Heart left ventricle (tissue), 16 donors: ENCODE measurements around the gene VSIG10L2. TPM values are rescaled to one million over a fixed set of nuclear protein-coding genes. Genes with fewer than 3 reads are reported as not detected.

Source experiments
- ATAC-seq, 4 donors: fragments of 200-7000 bp; cut with Tn5 transposase; one replicate each; pipeline ENCODE4 v1.9.1; 2020 to 2022; ENCODE audit warnings: moderate library complexity in 4 of 4, mild to moderate bottlenecking in 3 of 4, moderate number of reproducible peaks in 1 of 4
- DNase-seq, 5 donors: peaks; one replicate each; pipeline ENCODE4 v3.0.0-alpha.2; 2020
- H3K27ac ChIP-seq, 12 donors: fragments of 200-600 bp; sonication (generic) in 4 of 12; one replicate each; pipeline versions ENCODE4 v1.5.0 to v1.8.0; 2016 to 2022; ENCODE audit warnings: mild to moderate bottlenecking in 2 of 12
- H3K27me3 ChIP-seq, 9 donors: fragments of 200-600 bp; sonication (generic) in 2 of 9; one replicate each; pipeline versions ENCODE4 v1.5.1 to v1.8.0; 2016 to 2022; ENCODE audit warnings: mild to moderate bottlenecking in 3 of 9
- H3K36me3 ChIP-seq, 9 donors: fragments of 200-600 bp; sonication (generic) in 2 of 9; one replicate each; pipeline versions ENCODE4 v1.5.0 to v1.8.0; 2018 to 2022; ENCODE audit warnings: mild to moderate bottlenecking in 2 of 9
- H3K4me1 ChIP-seq, 12 donors: fragments of 200-600 bp; sonication (generic) in 4 of 12; one replicate each; pipeline versions ENCODE4 v1.5.0 to v1.8.0; 2016 to 2022; ENCODE audit warnings: mild to moderate bottlenecking in 3 of 12
- H3K4me3 ChIP-seq, 12 donors: fragments of 200-600 bp; sonication (generic) in 4 of 12; one replicate each; pipeline versions ENCODE4 v1.5.0 to v1.8.0; 2017 to 2022; ENCODE audit warnings: mild to moderate bottlenecking in 9 of 12, moderate library complexity in 4 of 12
- H3K9me3 ChIP-seq, 12 donors: fragments of 200-600 bp; sonication (generic) in 4 of 12; one replicate each; pipeline versions ENCODE4 v1.5.0 to v1.8.0; 2016 to 2022; ENCODE audit warnings: mild to moderate bottlenecking in 1 of 12
- CTCF ChIP-seq, 12 donors: fragments of 200-600 bp; sonication (generic) in 4 of 12; IDR thresholded peaks; one replicate each; pipeline versions ENCODE4 v1.5.0 to v1.8.0; 2018 to 2022; ENCODE audit warnings: antibody characterized with exemption in 12 of 12, mild to moderate bottlenecking in 5 of 12
- POLR2A ChIP-seq, 2 donors: fragments of 450-650 bp; IDR thresholded peaks; one replicate each; pipeline ENCODE4 v1.6.1; 2017; ENCODE audit warnings: antibody characterized with exemption in 2 of 2, mild to moderate bottlenecking in 2 of 2, moderate library complexity in 2 of 2
- WGBS, 4 donors: extraction: QIAGEN DNeasy Blood & Tissue Kit in 2 of 4; methylation state at CpG; one replicate each; pipeline versions ENCODE4 v1.1.5 to v1.1.7; 2013 to 2018; 5-methylcytosine and 5-hydroxymethylcytosine counted together
- intact Hi-C, 10 donors: fragments of 100-400 bp; cut with DNase I; formaldehyde crosslinking; loops; one replicate each; pipeline versions ENCODE4 v1.11.1 to v1.14.2; 2022
- long read RNA-seq, 3 donors: library from polyadenylated mRNA; unstranded; transcript quantifications; one replicate each; pipeline ENCODE4 v2.0.0, GENCODE V29; 2020 to 2021
- polyA plus RNA-seq, 2 donors: library from polyadenylated mRNA; stranded (reverse); fragments of 200-250 nt; gene quantifications; one replicate each; pipeline ENCODE4 v1.2.3, GENCODE V29; 2013
- total RNA-seq, 9 donors: library from RNA; depleted of rRNA in 2 of 9; stranded (reverse); fragments of >200 nt in 2 of 9; fragmentation: NEBNext Ultra II Directional in 3 of 9; extraction: Animal tissue kit (Norgen Biotek cat#: 25700) in 3 of 9; gene quantifications; one replicate each; pipeline versions ENCODE4 v1.1.0 to v1.2.4, GENCODE V29; 2016 to 2023
- donor health status: ischemic (EF 13 %, LVEDD 7.1; RV severe dilation, severe dysfunction).
- donor health status: healthy with polysubstance abuse.
- donor health status: DM: no; HTN: yes; CAD: no.
- donor health status: DM: no; HTN: no; CAD: no.
- donor health status: ischemic (EF 25% LVEDD 6.9; RV normal size, moderate dysfunction).
- donor health status: ischemic (EF 25% LVEDD 5.7; RV mildly dilated, moderate dysfunction).
- donor health status: healthy.
- donor health status: DM: yes; HTN: yes; CAD: no.
- donor health status: ischemic (EF 35%, LVEDD 5.7; RV mildly dilated, moderate dysfunction).
- donor health status: nonischemic (EF 11% LVEDD 7.7; RV severe dilation, severe dysfunction).
- donor health status: DM: yes; HTN: yes; CAD: no.
- donor health status: PGD.
- donor health status: ischemic (EF 29% LVEDD 5.4; RV normal size, mild dysfunction).
- donor health status: nonischemic (EF 23%, LVEDD 6.1; RV moderate dilation, normal function).

Gene VSIG10L2
- total RNA-seq, result under 1 TPM in 1 of 9 donors, not detected in 8; 0.21 TPM
- under 1 TPM; 0.04 to 0.12 TPM for polyA plus RNA-seq
- long read RNA-seq, donor 1, result 0 reads
- long read RNA-seq, donor 2, partial matches to known transcripts, result 0 of 1 reads
- long read RNA-seq, donor 2, other reads (novel, unspliced or antisense), result 0 of 1 reads
- long read RNA-seq, donor 3, partial matches to known transcripts, result 0 of 1 reads
- long read RNA-seq, donor 3, other reads (novel, unspliced or antisense), result 1 of 1 reads

GRCh38 chr11:125945797-125946520 lies at the start of gene VSIG10L2:
TSS of gene VSIG10L2 (plus strand) at chr11:125946044. CDS start at chr11:125946056, 12 bp downstream.
- peaks cover 0 to 25% (median 15%) of the 10 kb centered on the region in 12 donors for H3K4me1 ChIP-seq
- no peaks in the 10 kb centered on the region for H3K9me3 ChIP-seq
- H3K27ac ChIP-seq, result no peak within 1 kb of the TSS
- H3K4me3 ChIP-seq, result no peak within 1 kb of the TSS
- intact Hi-C loops, result loop anchor here in 2 of 10 donors (10.0 kb wide), 1 partner anchor 109 kb away; no protein-coding TSS in a partner anchor
- DNase-seq (peak in 1 of 5 donors; percentile 14), ATAC-seq (no peak)
- WGBS, 4 donors, result 86 to 92% (median 89%) methylated on average over 8 of the region's 8 CpGs
- no peaks in the 10 kb centered on the region for H3K36me3 ChIP-seq
- TF ChIP-seq CTCF (IDR thresholded peaks at IDR 0.05) (no peak), POLR2A (IDR thresholded peaks at IDR 0.05) (no peak)
- H3K27me3 ChIP-seq, result peaks cover 0 to 7% (median 0%) of the 10 kb centered on the region in 9 donors

- Histone ChIP-seq H3K36me3 (peaks cover 0 to 26% (median 14%) of the 10 kb centered on the region in 9 donors), H3K27ac (no peak overlapping the region), H3K4me3 (peak overlapping the region in 6 of 12 donors; percentile 54 to 70 (median 64)), H3K4me1 (peaks cover 0 to 39% (median 15%) of the 10 kb centered on the region in 12 donors), H3K27me3 (peaks cover 4 to 32% (median 13%) of the 10 kb centered on the region in 9 donors), H3K9me3 (no peaks in the 10 kb centered on the region)
- intact Hi-C loops, result no loop called here
- ATAC-seq, result no peak
- DNase-seq, result no peak
- WGBS, 4 donors, result 82 to 86% (median 84%) methylated on average over 6 of the region's 6 CpGs
- no peak for TF ChIP-seq POLR2A (IDR thresholded peaks at IDR 0.05)
- TF ChIP-seq CTCF (IDR thresholded peaks at IDR 0.05), result no peak
Measured at GRCh38 chr11:125901872-125902271, 44.0 kb upstream of the VSIG10L2 start.

- H3K27me3 ChIP-seq, result peaks cover 4 to 32% (median 13%) of the 10 kb centered on the region in 9 donors
- WGBS, 4 donors, result 50 to 54% (median 53%) methylated on average over 20 of the region's 20 CpGs
- intact Hi-C loops, result no loop called here
- no peaks in the 10 kb centered on the region for H3K9me3 ChIP-seq
- peak overlapping the region; percentile 54 to 80 (median 66) for H3K4me3 ChIP-seq
- peaks cover 0 to 35% (median 15%) of the 10 kb centered on the region in 12 donors for H3K4me1 ChIP-seq
- TF ChIP-seq POLR2A (IDR thresholded peaks at IDR 0.05) (no peak), CTCF (IDR thresholded peaks at IDR 0.05) (no peak)
- H3K27ac ChIP-seq, result peak overlapping the region in 11 of 12 donors; percentile 62 to 93 (median 82)
- DNase-seq (no peak), ATAC-seq (no peak)
- peaks cover 0 to 26% (median 14%) of the 10 kb centered on the region in 9 donors for H3K36me3 ChIP-seq
Measured at GRCh38 chr11:125902277-125902926, 43.4 kb upstream of the VSIG10L2 start.
